HL-60 (cell line): ENCODE data around the gene TUBB.

Source experiments
- DNase-seq, 2 experiments: peaks; one replicate each; pipeline ENCODE4 v3.0.0-alpha.2; 2010 to 2020; ENCODE audit warnings: low read depth in 1 of 2, low spot score in 1 of 2
- H3K27ac ChIP-seq: fragments of 250-450 bp; sonication (Bioruptor Pico); replicated peaks from 2 replicates; pipeline ENCODE4 v1.5.1; 2020; ENCODE audit warnings: mild to moderate bottlenecking, moderate library complexity
- H3K27me3 ChIP-seq: fragments of 250-450 bp; sonication (Bioruptor Pico); 2 replicates; pipeline ENCODE4 v1.5.1; 2021; ENCODE audit warnings: mild to moderate bottlenecking, moderate library complexity; ENCODE audit not compliant: insufficient read depth, poor library complexity, severe bottlenecking
- H3K4me3 ChIP-seq: replicated peaks from 2 replicates; pipeline ENCODE4 v1.5.1; 2011; ENCODE audit warnings: mild to moderate bottlenecking, control low read depth, low read length; ENCODE audit not compliant: insufficient read depth
- GABPA ChIP-seq: IDR thresholded peaks from 2 replicates; pipeline ENCODE4 v1.6.1; 2012; ENCODE audit warnings: low read depth
- POLR2AphosphoS5 ChIP-seq: IDR thresholded peaks from 2 replicates; pipeline ENCODE4 v1.6.1; 2012; ENCODE audit warnings: low read depth
- REST ChIP-seq: IDR thresholded peaks from 2 replicates; pipeline ENCODE4 v1.6.1; 2012; ENCODE audit warnings: low read depth; ENCODE audit not compliant: insufficient replicate concordance
- SPI1 ChIP-seq: IDR thresholded peaks from 2 replicates; pipeline ENCODE4 v1.6.1; 2012; ENCODE audit warnings: low read depth, mild to moderate bottlenecking, borderline replicate concordance
- TF ChIP-seq, protein P1 (sequence below): IDR thresholded peaks from one replicate; pipeline ENCODE4 v1.5.1; 2011; ENCODE audit warnings: low read length, control low read depth, inconsistent platforms; ENCODE audit not compliant: insufficient read depth

The TUBB gene

GRCh38 chr6:30747902-30748769 is 28.0 kb downstream of the TUBB start:
- peaks cover 5% of the 10 kb centered on the region for H3K27me3 ChIP-seq
- no peak for DNase-seq
- H3K4me3 ChIP-seq = no peak overlapping the region
- no peak for TF ChIP-seq POLR2AphosphoS5
- no peak for TF ChIP-seq REST
- TF ChIP-seq, protein P1, sequence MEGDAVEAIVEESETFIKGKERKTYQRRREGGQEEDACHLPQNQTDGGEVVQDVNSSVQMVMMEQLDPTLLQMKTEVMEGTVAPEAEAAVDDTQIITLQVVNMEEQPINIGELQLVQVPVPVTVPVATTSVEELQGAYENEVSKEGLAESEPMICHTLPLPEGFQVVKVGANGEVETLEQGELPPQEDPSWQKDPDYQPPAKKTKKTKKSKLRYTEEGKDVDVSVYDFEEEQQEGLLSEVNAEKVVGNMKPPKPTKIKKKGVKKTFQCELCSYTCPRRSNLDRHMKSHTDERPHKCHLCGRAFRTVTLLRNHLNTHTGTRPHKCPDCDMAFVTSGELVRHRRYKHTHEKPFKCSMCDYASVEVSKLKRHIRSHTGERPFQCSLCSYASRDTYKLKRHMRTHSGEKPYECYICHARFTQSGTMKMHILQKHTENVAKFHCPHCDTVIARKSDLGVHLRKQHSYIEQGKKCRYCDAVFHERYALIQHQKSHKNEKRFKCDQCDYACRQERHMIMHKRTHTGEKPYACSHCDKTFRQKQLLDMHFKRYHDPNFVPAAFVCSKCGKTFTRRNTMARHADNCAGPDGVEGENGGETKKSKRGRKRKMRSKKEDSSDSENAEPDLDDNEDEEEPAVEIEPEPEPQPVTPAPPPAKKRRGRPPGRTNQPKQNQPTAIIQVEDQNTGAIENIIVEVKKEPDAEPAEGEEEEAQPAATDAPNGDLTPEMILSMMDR = no peak
- no peak for TF ChIP-seq GABPA
- no peak for TF ChIP-seq SPI1
- H3K27ac ChIP-seq = no peak overlapping the region

DNA sequence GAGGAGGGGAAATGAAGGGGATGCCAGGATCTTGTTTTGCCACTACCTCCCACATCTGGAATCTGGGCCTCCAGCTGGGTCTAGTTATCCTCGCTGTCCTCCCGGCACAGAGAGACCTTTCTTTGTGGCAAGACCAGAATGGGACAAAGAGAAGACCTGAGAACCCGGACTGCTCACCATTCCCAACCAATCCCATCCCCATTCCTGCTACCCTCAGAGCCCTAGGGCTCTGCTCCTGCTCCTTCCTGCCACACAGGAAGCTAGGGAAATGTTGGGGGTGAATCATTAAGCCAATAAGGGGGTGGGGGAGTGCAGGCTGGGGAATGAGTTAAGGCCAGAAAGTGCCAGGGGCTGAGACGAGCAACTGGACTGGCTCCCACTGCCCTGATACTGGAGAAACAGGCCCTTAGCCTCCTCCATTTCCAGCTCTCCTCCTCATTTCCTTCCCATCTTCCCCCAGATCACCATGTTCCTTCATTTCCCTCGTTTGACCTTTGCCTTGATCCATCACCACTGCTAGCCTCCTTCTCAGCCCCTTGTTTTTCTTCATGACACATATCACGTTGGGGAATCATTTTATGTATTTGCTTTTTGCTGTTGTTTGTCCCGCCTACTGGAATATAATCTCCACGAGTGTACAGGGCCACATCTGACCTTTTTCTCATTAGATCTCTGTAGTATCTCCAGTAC is 28.8 kb downstream of the TUBB start:
- TF ChIP-seq SPI1 = no peak
- no peak for TF ChIP-seq POLR2AphosphoS5
- no peak for TF ChIP-seq REST
- TF ChIP-seq, protein P1 = no peak
- TF ChIP-seq GABPA = no peak
- no peak for DNase-seq
- no peak overlapping the region for H3K4me3 ChIP-seq
- H3K27ac ChIP-seq = no peak overlapping the region
- H3K27me3 ChIP-seq = peaks cover 5% of the 10 kb centered on the region

GRCh38 chr6:30749554-30750378 is 29.6 kb downstream of the TUBB start:
- no peak overlapping the region for H3K4me3 ChIP-seq
- DNase-seq = no peak
- peaks cover 5% of the 10 kb centered on the region for H3K27me3 ChIP-seq
- TF ChIP-seq POLR2AphosphoS5 = no peak
- TF ChIP-seq REST = no peak
- TF ChIP-seq SPI1 = no peak
- no peak for TF ChIP-seq GABPA
- TF ChIP-seq, protein P1 = no peak
- H3K27ac ChIP-seq = no peak overlapping the region
